GM18868 (cell line): ENCODE data around the gene RNF220.

Source experiments
- ATAC-seq: cut with Tn5 transposase; IDR thresholded peaks from one replicate; pipeline ENCODE4 v1.9.1; 2021; ENCODE audit warnings: mild to moderate bottlenecking, moderate library complexity; ENCODE audit not compliant: unreplicated experiment

The RNF220 gene

GRCh38 chr1:44425341-44426082, 20.5 kb downstream of the RNF220 start:
- no peak for ATAC-seq

DNA sequence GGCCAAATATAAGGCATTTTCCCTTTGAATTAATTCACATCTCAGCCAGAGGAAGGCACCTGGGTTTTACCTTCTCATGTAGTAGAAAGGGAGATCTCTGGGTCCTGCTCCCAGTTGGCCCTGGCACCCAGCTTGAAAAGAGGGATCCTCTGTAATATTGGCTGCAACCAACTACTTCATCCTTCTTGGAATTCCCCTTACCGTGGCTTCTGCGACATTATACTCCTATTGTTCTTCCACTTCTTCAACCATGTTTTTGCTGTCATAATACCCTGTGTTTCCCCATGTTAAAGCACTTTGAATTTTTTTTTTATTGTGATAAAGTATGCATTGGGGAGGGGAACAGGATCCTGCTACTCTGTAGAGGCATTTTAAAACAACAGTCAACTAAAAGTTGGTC, 26.8 kb downstream of the RNF220 start:
- ATAC-seq: no peak

DNA sequence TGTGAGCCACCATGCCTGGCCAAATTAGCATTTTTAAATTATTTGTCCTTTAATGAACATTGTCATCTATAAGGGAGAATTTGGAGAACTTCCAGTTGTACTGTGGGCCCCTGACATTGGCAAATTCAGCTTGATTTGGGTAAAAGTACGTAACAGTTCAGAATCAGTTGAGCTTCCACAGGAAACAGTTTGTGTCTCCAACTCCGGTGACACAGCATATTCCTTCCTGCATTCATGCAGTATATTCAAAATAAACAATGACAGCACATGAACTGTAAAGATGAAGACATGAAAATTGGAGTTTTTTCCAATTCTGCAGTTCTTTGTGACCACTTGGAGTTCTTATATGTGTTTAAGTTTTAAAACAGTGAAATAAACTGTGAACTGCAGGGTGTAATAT, 28.2 kb downstream of the RNF220 start:
- no peak for ATAC-seq

GRCh38 chr1:44436401-44437106, 31.5 kb downstream of the RNF220 start:
- ATAC-seq: no peak

- ATAC-seq: no peak
These were observed 32.2 kb downstream of the RNF220 start for GRCh38 chr1:44437107-44437716.

GRCh38 chr1:44442791-44443190, 37.7 kb downstream of the RNF220 start:
- no peak for ATAC-seq

DNA sequence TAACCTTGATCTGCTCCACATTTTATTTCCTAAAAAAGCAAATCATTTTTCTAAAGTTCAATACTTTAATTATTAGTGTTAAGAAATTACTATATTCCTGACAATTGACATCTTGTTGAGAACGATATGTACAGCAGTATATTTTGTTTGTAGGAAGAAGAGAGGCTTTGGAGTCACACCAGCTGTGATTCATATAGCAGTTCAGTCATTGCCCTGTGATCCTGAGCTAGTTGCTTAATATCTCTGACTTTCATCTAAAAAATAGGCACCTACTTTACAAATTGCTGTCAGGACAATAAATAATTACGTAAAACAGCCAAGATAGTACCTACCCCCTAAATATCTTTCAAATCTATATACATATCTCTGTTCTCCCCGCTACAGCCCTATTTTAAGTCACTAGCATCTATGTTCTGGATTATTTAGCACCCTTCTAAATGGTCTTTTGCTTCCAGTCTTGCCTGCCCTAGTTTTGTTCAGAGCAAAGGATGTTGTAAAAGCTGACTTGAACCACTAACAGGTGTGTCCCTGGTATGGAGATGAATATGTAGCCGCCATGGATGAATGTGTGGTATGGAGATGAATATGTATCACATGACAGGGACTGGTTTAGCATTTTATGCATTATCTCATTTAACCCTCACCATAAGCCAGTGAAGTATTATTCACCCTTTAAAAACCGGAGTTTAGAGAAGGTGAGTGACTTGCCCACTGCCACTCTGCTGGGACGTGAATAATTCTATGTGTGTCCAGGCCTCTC, 42.2 kb downstream of the RNF220 start:
- ATAC-seq: no peak

DNA sequence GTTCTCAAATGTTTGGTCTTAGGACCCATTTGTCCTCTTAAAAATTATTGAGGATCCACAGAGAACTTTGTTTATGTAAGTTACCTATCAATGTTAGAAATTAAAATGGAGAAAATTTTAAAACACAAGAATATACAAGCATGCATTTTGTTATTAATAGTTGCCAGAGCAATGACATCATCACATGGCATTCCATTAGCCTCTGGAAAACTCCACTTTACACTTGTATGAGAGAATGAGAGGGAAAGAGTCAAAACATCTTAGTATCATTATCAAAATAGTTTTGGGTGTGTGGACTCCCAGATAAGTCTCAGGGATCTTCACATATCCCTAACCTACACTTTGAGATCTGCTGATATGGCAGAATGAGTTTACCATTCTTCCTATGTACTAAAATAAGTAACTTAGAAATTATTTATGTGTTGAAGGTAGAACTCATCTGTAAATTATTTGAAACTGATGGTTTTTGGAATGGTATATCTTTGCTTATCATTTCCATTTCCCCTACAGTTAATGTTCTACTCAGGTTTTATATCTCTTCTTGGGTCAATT, 48.8 kb downstream of the RNF220 start:
- ATAC-seq: no peak

GRCh38 chr1:44454704-44455103, 49.6 kb downstream of the RNF220 start:
- ATAC-seq: no peak

DNA sequence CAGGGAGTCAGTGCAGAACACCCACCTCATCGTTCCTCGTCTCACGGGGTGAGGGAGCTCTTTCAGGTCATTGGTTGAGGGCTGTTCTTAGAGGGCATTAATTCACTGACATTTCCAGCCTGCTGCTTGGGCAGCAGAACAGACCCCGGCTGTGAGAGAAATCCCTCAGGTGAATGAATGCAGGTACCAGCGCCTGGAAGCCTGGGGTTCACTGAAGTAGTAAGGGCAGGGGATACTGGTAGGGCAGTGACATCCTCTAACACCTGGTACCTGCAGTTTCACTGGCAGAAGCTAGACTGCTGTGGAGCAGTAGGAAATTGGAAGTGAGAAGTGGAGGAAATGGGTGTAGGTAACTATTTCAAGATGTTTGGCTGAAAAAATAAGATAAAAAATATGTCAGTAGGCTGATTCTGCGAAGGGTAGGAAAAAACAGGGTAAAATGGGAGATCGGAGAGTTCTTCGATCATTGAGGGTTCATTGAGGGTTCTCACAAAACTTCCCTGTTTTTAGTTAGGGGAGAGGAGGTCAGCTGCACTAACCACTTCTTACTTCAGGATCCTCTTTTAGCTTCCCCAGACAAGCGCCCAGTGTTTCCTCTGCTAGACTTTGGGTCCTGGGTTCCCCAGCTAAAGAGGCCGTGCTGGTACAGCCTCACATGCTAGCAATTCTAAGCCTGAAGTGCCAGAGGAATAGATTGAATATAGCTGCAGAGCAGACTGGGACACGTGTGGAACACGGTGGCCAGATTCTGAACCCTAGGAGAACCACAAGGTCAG, 55.2 kb downstream of the RNF220 start:
- ATAC-seq: no peak

DNA sequence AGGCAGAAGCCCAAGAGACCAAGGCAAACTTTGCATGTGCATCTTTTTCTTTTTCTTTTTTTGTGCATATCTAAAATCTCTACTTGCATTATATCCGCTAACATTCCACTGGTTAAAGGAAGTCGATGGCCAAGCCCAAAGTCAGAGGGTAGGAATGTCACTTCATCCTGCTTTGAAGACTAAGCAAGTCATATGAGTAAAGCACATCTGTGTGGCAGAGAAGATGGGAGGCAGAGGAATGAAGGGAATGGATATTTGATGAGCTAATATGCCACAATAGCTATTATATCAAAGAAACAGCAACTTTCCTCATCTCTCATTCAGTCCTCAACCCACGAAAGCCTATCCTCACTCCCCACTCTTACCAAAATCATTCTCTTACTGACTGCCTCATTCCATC, 59.3 kb downstream of the RNF220 start:
- ATAC-seq: no peak

GRCh38 chr1:44467566-44467965, 62.5 kb downstream of the RNF220 start:
- no peak for ATAC-seq

- no peak for ATAC-seq
These were observed 66.9 kb downstream of the RNF220 start for GRCh38 chr1:44471911-44472453.

GRCh38 chr1:44472620-44473525, 67.8 kb downstream of the RNF220 start:
- no peak for ATAC-seq

- no peak for ATAC-seq
These were observed 71.8 kb downstream of the RNF220 start for GRCh38 chr1:44476891-44477290.

GRCh38 chr1:44481701-44482100, 76.6 kb downstream of the RNF220 start:
- ATAC-seq: no peak

DNA sequence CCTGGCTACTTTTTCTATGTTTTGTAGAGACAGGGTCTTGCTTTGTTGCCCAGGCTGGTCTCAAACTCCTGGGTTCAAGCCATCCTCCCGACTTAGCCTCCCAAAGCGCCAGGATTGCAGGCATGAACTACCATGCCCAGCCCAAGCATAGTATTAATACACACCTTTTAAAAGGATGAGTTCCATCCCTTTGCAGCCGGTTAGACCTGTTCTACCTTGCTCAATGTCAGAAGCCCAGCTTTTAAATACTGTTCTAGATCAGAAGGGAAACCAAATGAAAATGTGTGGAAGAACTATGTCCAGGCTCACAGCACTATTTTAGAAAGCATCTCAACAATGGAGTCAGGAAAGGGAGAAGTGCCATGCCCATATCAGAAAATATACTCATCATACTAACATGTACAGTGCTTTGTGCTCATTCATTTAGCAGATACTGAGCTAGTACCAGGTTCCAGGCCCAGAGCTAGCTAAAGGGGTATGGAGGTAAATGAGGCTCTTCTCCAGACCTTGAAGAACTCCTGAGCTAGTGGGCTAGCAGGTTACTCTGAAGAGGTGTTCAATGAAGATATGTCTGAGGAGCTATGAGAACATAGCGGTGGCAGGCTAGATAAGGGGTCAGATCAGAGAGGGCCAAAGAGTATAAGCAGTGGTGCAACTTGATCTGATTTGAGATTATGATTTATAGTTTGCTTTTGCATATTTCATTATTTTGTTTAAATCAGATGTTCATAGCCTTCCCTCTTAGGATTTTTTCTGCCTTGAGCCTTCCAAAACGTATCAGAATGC, 78.2 kb downstream of the RNF220 start:
- no peak for ATAC-seq

DNA sequence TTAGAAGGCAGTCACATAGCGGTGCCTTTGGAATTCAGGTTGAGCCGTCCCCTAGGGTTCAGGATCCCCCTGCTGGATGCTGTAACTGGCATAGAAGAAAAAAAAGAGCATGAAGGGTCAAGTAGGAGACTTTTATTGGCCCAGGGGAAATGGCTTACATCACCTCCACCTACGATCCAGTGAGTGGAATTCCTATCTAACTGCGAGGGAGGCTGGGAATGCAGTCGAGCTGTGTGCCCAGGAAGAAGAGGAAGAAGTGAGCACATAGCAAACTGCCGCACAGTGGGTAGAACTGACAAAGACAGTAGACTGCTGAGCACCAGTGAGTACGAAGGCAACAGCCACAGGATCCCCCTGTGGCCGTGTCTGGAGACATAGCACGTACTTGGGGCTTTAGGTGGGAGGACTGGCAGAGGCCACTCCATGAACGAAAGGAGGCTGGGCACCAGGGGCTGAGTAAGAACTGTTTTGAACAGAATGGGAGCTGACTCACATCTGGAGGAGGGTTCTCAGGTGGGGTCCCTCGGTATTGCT, 79.2 kb downstream of the RNF220 start:
- no peak for ATAC-seq
